GM21528 (cell line): ENCODE data around the gene CACTIN.
A peak's percentile ranks its signal among the peaks of the same experiment; 100 is the strongest.
"Not testable (repeated sequence)": the region's sequence is repeated elsewhere in the genome, so short reads cannot be mapped to it uniquely, and the experiment has no call there.

Experiments
- ATAC-seq: cut with Tn5 transposase; IDR thresholded peaks from one replicate; pipeline ENCODE4 v1.9.1; 2021; ENCODE audit warnings: mild to moderate bottlenecking, moderate library complexity; ENCODE audit not compliant: unreplicated experiment, low FRiP score

CACTIN gene

DNA sequence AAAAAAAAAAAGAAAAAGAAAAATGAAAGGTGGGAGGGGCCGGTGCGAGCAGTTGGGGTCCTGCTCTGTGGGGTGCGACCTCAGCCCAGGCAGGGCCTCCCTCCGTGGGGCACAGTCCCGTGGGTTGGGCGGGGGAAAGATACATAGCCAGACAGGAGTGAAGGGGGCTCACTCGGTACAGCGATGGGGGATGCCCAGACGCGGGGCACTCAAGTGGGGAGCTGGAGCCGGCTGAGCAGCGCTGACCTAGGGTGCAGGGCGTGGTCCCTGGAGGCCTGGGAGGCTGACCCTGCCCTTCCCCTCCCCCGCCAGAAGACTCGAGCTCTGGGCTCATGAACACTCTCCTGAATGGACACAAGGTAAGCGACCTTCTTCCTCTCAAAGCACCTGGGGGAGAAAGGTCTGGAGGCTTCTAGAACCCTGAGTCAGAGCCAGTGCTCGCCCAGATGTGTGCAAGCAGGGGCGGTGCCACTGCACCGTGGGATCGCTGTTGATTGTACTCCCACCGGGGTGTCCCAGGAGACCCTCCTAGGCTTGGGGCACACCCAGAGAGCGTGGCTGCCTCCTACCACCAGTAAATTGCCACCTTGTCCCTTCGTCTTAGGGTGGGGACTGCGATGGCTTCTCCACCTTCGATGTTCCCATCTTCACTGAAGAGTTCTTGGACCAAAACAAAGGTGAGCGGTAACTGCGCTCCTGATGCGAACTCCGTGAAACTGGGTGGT is 50.5 kb downstream of the CACTIN start:
- ATAC-seq: no peak

DNA sequence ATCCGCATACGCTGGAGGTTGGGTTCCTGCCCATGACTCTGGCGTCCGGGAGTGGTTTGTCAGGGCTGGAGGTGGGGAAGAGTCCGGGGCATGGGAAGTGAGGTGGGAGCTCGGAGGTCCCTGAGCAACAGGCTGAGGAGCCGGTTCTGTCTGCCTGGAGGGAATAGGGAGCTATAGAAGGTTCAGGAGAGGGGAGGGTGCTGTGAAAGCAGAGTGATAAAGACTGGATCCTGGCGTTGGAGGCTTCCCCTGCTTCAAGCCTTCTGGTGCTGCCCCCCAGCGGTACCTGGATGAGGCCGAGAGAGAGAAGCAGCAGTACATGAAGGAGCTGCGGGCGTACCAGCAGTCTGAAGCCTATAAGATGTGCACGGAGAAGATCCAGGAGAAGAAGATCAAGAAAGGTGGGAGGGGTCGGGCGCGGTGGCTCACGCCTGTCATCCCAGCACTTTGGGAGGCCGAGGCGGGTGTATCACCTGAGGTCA is 51.3 kb downstream of the CACTIN start:
- ATAC-seq: no peak

DNA sequence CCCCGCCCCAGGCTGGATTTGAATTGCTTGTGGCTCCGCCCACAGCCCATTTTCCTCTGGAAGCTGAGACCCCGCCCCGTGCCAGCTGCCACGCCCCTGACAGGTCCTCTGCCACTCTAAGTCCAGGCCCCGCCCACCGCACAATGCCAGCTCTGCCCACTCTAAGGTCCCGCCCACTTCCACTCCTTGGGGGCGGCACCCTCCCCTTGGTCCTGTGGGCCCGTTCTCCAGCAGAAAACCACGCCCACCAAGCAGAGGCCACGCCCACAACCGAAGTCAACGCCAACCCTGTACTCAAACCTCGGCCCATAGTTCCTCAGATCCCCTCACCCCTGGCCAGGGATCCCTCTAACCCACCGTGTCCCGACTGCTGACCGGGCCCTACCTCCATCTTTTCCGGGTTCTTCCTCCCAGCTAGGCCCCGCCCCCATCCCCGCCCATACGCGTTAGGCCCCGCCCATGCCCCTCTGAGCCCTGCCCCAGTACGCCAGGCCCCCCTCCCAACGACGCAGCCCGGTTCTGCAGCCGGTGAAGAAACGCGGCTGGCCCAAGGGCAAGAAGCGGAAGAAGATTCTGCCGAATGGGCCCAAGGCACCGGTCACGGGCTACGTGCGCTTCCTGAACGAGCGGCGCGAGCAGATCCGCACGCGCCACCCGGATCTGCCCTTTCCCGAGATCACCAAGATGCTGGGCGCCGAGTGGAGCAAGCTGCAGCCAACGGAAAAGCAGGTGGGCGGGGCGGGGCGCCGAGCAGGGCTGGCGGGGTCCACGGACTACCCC is 52.5 kb downstream of the CACTIN start:
- ATAC-seq: no peak

DNA sequence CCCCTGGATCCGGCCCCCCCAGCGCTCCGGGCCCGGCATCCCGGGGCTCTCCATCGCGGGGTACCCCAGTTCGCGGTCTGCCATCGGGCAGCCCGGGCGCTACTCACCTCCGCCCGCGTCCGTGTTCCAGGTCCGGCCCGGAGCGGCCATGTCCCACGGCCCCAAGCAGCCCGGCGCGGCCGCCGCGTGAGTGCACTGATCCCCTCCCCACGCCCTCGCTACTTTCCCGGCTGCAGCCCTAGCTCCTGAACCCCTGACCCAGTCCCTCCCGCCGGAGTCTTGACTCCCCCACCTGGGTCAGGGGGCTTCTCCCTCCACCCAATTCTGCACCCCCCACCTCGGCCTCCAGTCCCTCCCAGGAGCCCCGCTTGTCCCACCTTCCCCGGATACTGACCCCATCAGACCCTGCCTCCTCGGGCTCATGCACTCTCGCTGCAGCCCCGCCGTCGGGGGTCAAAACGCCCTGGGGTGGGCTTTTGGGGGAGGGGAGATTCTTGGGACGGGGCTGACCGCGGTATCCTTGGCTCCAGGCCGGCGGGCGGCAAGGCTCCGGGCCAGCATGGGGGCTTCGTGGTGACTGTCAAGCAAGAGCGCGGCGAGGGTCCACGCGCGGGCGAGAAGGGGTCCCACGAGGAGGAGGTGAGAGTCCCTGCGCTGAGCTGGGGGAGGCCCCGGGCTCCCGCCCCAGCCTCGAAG is 53.3 kb downstream of the CACTIN start:
- ATAC-seq: peak; percentile 17

- ATAC-seq: no peak
These were observed 53.8 kb downstream of the CACTIN start, which contains the start of gene HMG20B for GRCh38 chr19:3572855-3573161. HMG20B (plus strand) TSS chr19:3572944; CDS start chr19:3573310, 366 bp downstream.

DNA sequence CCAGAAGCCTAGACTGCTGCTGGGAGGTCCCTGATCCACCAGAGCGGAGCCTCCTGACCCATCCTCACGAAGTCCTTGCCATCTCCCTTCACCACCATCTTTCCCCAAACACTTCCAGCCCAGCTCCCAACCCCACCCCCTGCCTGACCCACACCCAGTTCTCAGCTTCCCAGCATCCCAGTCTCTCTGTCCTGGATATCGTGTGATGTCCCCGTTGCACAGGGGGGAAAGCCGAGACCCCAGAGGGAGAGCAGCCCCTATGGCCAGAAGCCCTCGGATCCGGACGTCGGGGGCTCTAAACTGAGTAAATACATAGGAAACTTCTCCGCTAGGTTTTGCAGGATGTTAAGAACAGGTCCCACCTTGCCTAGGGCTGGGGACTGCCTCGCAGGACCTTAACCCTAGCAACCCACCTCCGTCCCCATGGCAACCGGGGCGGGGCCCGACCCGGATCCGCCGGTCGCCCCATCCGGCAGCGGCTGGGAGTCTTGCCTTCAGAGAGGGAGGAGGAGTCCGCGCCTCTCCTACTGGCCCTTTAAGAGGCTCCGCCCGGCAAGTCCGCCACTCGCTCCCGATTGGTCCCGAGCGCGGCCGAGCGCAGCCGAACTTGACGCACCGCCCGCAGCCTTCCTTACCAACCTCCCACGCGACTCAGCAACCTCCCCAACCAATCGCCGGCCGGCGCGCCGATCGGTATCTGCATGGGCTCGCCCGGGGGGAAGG is 54.3 kb downstream of the CACTIN start:
- ATAC-seq: peak; percentile 89

- ATAC-seq: no peak
These were observed 56.0 kb downstream of the CACTIN start for GRCh38 chr19:3570606-3571011.

- ATAC-seq: not testable (repeated sequence)
These were observed 56.5 kb downstream of the CACTIN start for GRCh38 chr19:3570042-3570441.

- ATAC-seq: no peak
These were observed 61.5 kb downstream of the CACTIN start for GRCh38 chr19:3565139-3565538.

DNA sequence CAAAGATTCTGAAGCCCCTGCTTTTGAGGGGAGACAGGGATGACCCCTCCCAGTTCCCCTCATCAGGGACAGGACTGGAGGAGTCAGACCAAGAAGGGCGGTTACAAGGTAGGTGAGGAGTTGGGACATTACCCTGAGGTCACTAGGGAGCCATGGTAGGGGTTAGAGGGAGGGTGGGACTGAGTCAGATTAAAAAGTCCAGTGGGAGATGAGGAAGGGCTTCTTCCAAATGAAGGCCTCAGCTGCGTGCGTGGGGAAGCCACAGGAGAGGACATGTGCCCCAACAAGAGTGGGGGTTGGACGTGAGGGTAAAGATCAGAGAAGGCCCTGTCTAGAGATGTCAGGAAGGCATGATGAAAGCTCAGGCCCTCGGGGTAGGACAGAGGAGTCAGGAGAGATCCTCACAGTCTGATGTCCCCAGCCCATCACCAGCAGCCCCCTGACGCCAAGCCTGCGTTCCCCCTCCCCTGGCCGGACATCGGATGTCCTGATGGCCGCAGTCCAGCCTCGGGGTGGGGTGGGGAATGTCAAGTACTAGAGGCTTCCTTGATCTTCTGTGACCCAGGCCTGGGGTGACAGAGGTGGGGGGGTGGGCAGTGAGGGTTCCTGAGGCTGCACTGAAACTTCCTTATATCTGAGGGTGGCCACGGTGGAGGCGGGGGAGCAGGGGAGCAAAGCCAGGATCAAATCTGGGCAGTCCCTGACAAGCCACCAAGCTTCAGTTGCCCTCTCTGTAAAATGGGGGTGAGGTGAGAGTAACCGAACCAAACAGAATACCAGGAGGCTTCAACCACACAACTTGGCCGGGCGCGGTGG is 62.7 kb downstream of the CACTIN start:
- ATAC-seq: no peak
